ENCODE results near the gene TXNL4B. TPM values are rescaled to one million over a fixed set of nuclear protein-coding genes. Genes with fewer than 3 reads are reported as not detected.

TXNL4B gene
- total RNA-seq, 1 experiment from 2014 or later = 12.2 TPM

DNA sequence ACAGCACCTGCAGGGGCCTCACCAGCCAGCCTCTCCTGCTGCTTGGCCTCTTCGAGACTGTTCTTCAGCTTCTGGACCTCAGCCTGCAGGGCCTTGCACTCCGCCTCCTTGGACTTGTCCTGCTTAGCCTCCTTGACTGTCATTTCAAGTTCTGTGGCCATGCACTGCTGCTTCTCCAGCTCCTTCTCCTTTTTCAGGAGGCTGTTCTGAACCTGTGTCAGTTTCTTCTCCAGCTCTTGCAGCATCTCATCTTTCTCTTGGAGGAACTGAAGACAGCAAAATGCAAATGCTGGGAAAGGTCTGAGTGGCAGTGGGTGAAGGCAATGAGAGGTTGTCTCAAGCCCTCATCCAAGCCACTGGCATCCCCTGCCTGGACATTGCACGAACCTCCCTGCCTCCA, 39.3 kb upstream of the TXNL4B start:
- ChIA-PET CTCF (interaction anchor here (0.5 kb wide), 1 partner anchor 9 kb away, joined by 3 read pairs; no protein-coding TSS in a partner anchor), POLR2A (ENCODE audit: unreplicated experiment) (no interaction called here)
- no peak overlapping the region for H3K4me3 ChIP-seq
- no peaks in the 10 kb centered on the region for H3F3A ChIP-seq (ENCODE audit: insufficient read depth, low read depth)
- H3K79me2 ChIP-seq (ENCODE audit: low read depth) = no peaks in the 10 kb centered on the region
- no peaks in the 10 kb centered on the region for H4K20me1 ChIP-seq (ENCODE audit: insufficient read depth)
- BruUV-seq (replicated peaks) = no TSS peak
- H2AFZ ChIP-seq = no peak overlapping the region
- H3K27ac ChIP-seq = no peak overlapping the region
- TF ChIP-seq EZH2 (IDR thresholded peaks at IDR 0.05; ENCODE audit: low read depth) = no peak
- TF ChIP-seq, protein P1, sequence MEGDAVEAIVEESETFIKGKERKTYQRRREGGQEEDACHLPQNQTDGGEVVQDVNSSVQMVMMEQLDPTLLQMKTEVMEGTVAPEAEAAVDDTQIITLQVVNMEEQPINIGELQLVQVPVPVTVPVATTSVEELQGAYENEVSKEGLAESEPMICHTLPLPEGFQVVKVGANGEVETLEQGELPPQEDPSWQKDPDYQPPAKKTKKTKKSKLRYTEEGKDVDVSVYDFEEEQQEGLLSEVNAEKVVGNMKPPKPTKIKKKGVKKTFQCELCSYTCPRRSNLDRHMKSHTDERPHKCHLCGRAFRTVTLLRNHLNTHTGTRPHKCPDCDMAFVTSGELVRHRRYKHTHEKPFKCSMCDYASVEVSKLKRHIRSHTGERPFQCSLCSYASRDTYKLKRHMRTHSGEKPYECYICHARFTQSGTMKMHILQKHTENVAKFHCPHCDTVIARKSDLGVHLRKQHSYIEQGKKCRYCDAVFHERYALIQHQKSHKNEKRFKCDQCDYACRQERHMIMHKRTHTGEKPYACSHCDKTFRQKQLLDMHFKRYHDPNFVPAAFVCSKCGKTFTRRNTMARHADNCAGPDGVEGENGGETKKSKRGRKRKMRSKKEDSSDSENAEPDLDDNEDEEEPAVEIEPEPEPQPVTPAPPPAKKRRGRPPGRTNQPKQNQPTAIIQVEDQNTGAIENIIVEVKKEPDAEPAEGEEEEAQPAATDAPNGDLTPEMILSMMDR (conservative IDR thresholded peaks at IDR 0.05) = no peak
- no peak overlapping the region for H3K4me2 ChIP-seq
- DNase-seq = no peak
- H3K9me3 ChIP-seq (ENCODE audit: insufficient read depth, low read depth) = no peaks in the 10 kb centered on the region
- H3K36me3 ChIP-seq (ENCODE audit: low read depth) = no peaks in the 10 kb centered on the region
- H3K4me1 ChIP-seq (replicated peaks; ENCODE audit: insufficient read depth) = no peaks in the 10 kb centered on the region
- peaks cover 90% of the 10 kb centered on the region for H3K27me3 ChIP-seq (ENCODE audit: insufficient read depth, low read depth)
- H3K9me2 ChIP-seq (ENCODE audit: insufficient read depth) = no peaks in the 10 kb centered on the region
- intact Hi-C loops (cut with micrococcal nuclease; ENCODE audit: unreplicated experiment) = no loop called here

DNA sequence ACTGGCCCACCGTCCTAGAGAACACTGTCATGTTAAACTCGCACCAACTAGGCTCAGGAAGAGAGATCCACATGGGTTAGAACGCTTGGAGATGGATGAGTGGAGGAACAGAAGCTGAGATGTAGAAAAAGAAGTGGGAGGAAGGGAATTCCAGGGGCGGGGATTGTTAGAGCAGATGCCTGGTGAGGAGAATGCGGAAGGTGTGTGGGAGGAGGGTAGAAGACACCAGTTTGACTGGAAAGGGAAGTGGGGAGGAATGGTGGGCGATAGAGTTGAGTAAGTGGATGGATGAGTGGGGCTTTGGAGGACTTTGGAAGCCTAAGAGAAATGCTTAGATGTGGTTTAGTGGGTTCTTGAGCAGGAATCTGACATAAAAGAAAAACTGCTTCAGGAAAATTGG, 37.6 kb upstream of the TXNL4B start:
- POLR2A ChIA-PET (ENCODE audit: unreplicated experiment) = no interaction called here
- intact Hi-C loops (cut with micrococcal nuclease; ENCODE audit: unreplicated experiment) = no loop called here

DNA sequence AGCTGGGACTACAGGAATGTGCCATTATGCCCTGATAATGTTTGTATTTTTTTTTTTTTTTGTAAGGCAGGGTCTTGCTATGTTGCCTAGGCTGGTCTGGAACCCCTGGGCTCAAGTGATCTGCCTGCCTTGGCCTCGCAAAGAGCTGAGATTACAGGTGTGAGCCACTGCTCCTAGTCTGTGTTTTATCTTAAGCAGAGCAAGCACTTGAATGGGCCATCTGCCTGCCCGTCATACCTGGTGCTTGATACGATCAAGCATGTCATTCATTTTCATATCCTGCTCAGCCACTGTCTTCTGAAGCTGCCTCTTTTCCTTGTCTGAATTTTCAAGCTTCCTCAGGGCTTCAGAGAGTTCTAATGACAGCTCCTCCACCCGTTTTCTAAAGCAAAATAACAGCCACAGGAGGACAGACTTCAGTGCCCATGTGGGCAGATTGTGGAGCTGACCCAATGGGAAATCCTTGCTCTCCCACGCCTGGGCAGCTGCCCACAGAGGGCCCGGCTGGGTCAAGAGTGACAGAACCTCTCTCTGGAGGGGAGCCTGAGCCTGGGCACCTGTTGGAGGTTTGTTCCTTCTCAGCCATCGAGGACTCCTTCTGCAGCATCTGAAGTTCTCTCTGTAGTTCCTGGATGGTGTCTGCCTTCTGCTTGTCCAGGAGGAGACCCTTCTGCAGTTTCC, 36.7 kb upstream of the TXNL4B start:
- no TSS peak for BruUV-seq (replicated peaks)

More for the DNA sequence above, 37.6 kb upstream of the TXNL4B start:
- Histone ChIP-seq H4K20me1 (ENCODE audit: insufficient read depth) (no peaks in the 10 kb centered on the region), H3K4me2 (no peak overlapping the region), H3F3A (ENCODE audit: insufficient read depth, low read depth) (no peaks in the 10 kb centered on the region), H2AFZ (peak overlapping the region; percentile 48; the same call in 1 of the 2 replicates), H3K9me2 (ENCODE audit: insufficient read depth) (no peaks in the 10 kb centered on the region), H3K79me2 (ENCODE audit: low read depth) (no peaks in the 10 kb centered on the region), H3K4me1 (replicated peaks; ENCODE audit: insufficient read depth) (no peaks in the 10 kb centered on the region), H3K36me3 (ENCODE audit: low read depth) (no peaks in the 10 kb centered on the region), H3K4me3 (no peak overlapping the region), H3K27me3 (ENCODE audit: insufficient read depth, low read depth) (peaks cover 75% of the 10 kb centered on the region), H3K27ac (no peak overlapping the region), H3K9me3 (ENCODE audit: insufficient read depth, low read depth) (no peaks in the 10 kb centered on the region)
- CTCF ChIA-PET = no interaction called here
- TF ChIP-seq EZH2 (IDR thresholded peaks at IDR 0.05; ENCODE audit: low read depth) = no peak
- TF ChIP-seq, protein P1 (conservative IDR thresholded peaks at IDR 0.05) = no peak
- BruUV-seq (replicated peaks) = no TSS peak
- no peak for DNase-seq

More for the DNA sequence above, 36.7 kb upstream of the TXNL4B start:
- ChIA-PET POLR2A (ENCODE audit: unreplicated experiment) (no interaction called here), CTCF (no interaction called here)
- Histone ChIP-seq H3K79me2 (ENCODE audit: low read depth) (no peaks in the 10 kb centered on the region), H3K4me2 (no peak overlapping the region), H3K9me2 (ENCODE audit: insufficient read depth) (no peaks in the 10 kb centered on the region), H3K36me3 (ENCODE audit: low read depth) (no peaks in the 10 kb centered on the region), H2AFZ (no peak overlapping the region), H3F3A (ENCODE audit: insufficient read depth, low read depth) (no peaks in the 10 kb centered on the region), H3K9me3 (ENCODE audit: insufficient read depth, low read depth) (no peaks in the 10 kb centered on the region), H3K4me1 (replicated peaks; ENCODE audit: insufficient read depth) (no peaks in the 10 kb centered on the region), H3K27me3 (ENCODE audit: insufficient read depth, low read depth) (peaks cover 68% of the 10 kb centered on the region), H3K27ac (no peak overlapping the region), H3K4me3 (no peak overlapping the region), H4K20me1 (ENCODE audit: insufficient read depth) (no peaks in the 10 kb centered on the region)
- no peak for TF ChIP-seq EZH2 (IDR thresholded peaks at IDR 0.05; ENCODE audit: low read depth)
- TF ChIP-seq, protein P1 (conservative IDR thresholded peaks at IDR 0.05) = no peak
- no peak for DNase-seq
- intact Hi-C loops (cut with micrococcal nuclease; ENCODE audit: unreplicated experiment) = no loop called here

Data from PC-9 (cell line).